HG02938 (cell line): ENCODE data around the gene KLK12.
"Not testable (repeated sequence)": the region's sequence is repeated elsewhere in the genome, so short reads cannot be mapped to it uniquely, and the experiment has no call there.

Experiments used
- ATAC-seq: cut with Tn5 transposase; IDR thresholded peaks from one replicate; pipeline ENCODE4 v1.9.1; 2021; ENCODE audit warnings: mild to moderate bottlenecking, moderate library complexity; ENCODE audit not compliant: unreplicated experiment

KLK12 gene

DNA sequence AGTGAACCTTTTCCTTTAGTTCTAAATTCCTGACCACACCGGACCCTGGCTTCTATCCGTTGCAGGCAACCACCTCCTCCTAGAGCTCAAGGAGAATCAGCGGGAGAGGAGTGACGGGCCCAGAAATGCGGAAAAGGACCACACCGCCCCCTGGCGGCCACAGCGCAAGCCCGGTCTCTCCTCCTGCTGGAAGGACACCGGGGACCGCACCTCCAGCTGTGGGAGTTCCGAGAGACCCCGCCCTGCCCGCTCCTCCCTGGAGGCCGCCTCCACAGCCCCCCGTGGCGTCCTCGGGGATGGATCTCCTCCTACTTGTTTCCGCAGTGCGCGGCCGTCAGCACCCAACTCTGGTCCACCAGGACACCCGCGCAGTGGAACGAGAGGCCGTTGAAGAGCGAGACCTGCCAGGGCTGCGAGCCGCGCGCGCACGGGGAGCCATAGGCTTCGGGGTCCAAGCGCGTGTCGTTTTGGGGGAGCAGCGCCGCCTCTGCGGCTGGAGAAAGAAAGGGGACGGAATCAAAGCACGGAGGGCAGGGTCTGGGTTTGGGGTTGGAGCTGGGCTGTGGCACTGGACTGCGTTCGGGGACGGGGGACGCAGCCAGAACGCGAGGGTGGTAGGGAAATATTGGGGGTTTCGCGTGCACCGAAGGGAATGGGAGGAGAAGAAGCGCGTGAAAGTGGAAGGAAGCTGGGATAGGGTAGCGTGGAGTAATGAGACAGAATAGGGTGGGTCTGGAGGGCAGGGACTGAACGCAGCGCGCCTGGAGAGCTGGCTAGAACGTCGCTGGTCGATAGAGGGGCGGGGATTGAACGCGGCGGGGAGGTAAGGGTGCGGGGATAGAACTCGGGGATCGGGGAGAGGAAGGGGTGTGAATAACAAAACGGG is 17.8 kb downstream of the KLK12 start:
- ATAC-seq: no peak

- ATAC-seq: no peak
Observed at GRCh38 chr19:51015691-51016267, 19.0 kb downstream of the KLK12 start.

- no peak for ATAC-seq
Observed at GRCh38 chr19:51014242-51014641, 20.6 kb downstream of the KLK12 start.

GRCh38 chr19:51012661-51013190 is 22.1 kb downstream of the KLK12 start:
- ATAC-seq: no peak

DNA sequence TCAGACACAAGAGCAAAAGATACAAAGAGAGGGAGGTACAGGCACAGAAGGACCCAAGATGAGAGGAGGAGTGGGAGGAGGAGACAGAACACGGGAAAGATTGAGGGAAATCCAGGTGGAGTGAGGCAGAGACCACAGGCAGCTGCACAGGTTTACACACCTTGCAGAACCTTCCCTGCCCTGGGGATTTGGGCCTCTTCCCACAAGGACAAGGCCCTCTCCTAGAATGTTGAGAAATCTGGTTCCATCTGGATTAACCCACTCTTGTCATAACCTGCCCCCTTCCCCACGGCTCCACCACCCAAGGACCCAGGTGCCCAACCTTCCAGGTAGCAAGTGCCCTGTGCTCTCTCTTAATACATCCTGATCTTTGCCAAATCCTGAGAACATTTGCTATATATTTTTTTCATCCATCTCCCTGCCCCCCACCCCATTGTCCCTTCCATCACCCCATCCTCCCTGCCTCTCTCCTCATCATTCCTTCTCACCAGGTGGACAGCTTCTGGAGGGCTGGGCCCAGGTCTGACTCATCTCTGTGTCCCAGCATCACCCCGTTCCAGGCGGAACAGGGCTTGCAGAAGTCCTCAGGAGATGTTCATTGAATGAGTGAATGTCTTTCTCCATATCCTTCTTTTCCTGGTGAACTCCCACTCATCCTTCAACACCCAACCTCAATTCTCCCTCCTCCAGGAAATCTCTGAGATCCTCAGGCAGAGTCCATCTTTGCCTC is 24.6 kb downstream of the KLK12 start:
- no peak for ATAC-seq

DNA sequence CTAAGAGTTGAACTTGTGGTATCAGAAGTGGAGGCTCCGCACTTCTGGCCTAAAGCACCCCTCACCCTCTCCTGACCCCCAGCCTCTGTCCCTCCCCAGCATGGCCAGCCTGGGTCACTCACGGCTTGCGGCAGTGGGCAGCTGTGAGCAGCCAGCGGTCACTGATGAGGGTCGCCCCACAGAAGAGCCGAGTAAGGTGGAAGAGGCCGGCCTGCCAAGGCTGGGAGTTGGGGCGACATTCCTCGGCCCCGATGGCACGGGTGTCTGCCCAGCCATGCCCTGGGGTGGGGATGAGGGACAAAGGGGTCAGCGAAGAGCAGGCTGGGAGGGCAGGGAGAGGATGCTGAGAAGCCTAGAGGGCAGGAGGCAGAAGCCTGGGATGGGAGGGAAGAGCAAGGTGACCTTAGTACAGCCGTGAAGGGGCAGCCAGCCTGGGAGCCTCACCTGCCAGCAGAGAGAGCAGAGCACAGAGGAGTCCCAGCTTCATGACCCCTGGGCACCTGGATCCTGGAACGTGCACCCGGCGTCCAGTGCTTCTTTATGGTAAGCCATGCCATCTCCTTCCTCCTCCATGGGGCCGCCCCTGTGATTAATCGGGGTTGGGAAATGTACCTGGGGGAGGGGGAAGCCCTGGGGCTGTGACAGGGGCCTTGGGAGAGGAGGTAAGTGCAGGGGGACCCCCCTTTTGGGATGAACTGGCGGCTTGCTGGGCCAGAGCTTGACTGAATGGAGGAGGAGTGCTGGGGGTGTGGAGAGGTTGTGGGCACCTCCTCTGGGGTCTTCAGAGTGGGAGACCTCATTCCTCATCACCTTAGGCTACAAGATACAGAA is 25.5 kb downstream of the KLK12 start:
- no peak for ATAC-seq

DNA sequence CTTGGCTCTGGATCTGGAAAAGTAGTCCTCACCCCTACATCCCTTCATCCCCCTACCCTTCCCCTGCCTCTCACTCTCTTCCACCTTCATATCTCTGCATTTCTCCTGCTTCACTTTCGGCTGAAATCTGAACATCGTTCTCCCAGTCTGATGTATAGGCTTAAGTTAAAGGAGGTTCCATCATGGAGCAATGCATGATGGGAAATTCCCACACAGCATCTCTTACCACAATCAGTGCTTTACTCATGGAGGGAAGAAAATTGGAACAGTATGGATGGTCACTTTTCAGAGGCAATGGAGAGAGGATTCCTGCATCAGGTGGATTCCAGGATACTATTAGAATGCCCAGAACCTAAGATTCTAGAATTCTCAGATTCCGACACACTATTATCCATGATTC is 27.3 kb downstream of the KLK12 start:
- ATAC-seq: no peak

- no peak for ATAC-seq
Observed at GRCh38 chr19:51006406-51006805, 28.4 kb downstream of the KLK12 start.

- ATAC-seq: no peak
Observed at GRCh38 chr19:51005248-51005647, 29.6 kb downstream of the KLK12 start.

DNA sequence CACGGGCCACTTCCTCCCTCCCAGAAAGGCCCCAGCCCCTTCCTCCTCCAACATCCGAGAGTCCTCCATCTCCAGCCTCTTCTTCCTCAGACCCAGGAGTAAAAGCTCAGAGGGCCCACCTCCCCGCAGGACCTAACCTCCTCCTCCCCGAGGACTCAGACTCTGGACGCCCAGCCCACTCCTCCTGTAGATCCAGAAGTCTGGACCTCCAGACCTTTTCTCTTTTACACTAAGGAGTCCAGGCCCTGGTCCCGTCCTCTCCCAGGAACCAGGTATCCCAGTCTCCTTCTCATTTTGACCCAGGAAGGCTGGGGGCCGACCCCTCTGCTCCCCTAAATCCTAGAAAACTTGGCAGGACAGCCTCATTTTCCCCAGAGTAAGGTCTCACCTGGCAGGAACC is 31.5 kb downstream of the KLK12 start:
- no peak for ATAC-seq

DNA sequence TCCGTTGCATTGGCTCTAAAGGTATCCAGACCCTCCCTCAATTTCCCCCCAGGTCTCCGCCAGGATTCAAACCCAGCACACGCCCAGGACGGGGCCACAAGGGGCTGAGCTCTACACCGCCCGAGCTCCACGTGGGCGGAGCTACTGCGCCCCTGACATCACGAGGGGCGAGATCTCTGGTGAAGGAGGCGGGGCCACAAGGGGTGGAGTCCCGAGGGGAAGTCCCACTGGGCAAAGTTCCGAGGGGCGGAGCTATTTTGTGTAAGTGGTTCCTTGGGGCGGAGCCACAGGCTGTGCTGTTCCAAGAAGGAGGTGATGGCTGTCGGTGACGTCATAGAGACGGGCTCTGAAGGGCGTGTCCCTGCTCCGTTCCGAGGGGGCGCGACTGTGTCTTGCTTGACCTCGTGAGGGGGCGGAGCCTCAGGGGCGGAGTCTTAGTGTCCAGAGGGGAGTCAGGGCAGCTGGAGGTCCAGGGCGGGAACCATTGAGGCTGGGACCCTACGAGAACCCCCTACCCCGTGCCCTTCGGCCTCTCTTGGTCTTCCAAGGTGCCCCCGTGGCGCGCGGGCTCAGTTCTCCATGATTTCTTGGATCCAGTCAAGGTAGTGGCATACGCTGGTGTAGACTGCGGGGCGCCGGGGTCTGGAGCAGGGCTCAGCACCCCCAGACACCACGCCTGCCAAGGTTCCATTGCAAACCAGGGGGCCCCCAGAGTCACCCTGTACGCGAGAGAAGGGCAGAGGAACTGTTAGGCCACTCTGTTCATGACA is 32.1 kb downstream of the KLK12 start:
- no peak for ATAC-seq

GRCh38 chr19:51002089-51002532 is 32.7 kb downstream of the KLK12 start:
- no peak for ATAC-seq

- ATAC-seq: no peak
Observed at GRCh38 chr19:51001515-51001914, 33.3 kb downstream of the KLK12 start, which contains the start of gene KLK8. TSS of gene KLK8 (minus strand) at chr19:51001604. CDS start at chr19:51001167, 437 bp downstream.

DNA sequence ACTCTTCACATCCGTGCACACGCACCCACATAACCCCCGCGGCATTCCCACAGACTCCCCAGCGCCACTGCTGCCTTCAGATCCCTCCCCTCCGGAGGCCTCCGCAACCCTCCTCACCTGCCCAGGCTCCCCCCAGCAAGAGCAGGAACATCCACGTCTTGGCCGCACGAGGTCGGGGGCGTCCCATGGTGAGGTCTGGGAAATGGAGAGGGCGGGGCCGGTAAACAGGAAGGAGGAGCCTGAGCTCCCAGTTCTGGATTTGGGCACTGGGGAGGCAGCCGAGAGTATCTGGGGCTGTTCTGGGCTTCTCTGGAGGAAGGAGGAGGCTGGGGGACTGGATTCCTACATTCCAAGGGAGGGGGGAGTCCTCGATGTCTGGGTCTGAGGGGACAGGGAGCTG is 33.8 kb downstream of the KLK12 start:
- no peak for ATAC-seq

DNA sequence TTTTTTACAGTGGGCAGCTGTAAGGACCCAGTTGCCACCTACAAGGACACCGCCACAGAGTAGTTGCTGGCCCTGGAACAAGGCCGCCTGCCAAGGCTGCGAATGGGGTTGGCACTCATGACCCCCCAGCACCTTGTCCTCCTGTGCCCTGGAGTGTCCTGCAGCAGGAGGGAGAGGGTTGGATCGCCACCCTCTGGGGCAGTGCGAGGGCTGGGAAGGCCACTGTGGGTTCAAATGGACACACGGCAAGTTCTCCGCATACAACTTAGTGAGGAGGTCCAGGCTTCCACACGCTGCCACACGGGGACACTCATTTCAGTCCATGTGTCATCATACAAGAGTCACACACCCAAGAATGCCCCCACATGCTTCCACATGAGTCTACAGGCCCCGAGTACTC is 34.4 kb downstream of the KLK12 start:
- no peak for ATAC-seq

- ATAC-seq: no peak
Observed at GRCh38 chr19:50998686-50999085, 36.1 kb downstream of the KLK12 start.

DNA sequence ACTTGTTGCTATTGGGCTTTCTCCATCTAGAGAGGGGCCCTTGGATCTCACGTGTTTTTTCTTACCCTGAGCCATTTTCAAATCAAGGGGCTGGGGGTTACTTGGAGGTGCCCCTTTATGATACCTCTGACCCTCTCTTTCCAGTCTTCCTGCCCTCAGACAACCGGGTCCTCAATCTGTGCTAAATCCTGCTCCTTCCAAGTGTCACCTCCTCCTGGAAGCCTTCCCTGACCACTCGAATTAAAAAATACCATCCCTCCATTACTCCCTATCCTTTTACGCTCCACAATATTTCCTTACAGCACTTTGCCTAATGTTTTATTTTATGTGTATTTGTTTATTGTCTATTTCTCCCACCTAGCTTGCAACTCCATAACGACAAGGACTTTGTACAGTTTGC is 36.7 kb downstream of the KLK12 start:
- ATAC-seq: no peak

DNA sequence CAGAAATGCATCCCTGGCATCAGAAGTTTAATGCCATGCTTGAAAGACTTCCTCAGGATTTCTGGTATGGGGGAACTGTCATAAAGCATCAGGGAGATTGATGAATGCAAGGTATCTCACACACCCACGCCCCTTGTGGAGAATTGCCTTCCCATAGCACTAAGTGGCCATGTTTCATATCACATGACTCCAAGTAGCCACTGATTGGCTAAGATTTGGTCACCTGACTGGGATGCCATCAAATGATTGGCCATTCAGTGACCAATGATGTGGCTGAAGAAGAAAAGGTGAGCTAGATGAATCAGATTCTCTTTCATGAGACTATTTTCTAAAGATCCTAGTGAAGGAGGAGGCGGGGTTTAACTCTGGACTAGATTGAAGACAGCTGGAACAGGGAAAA is 40.7 kb downstream of the KLK12 start:
- ATAC-seq: no peak

DNA sequence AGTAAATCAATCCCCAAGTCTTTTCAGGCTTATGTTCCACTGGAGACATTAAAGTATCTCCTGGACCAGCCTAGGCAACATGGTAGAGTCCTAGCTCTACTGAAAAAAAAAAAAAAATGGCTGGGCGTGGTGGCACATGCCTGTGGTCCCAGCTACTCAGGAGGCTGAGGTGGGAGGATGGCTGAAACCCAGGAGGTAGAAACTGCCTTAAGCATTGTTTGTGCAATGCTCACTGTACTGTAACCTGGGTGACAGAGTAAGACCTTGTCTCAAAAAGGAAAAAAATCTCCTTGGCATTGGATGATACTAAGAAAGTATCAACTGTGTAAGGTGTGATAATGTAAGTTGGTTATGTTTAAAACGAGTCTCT is 42.2 kb downstream of the KLK12 start:
- no peak for ATAC-seq

GRCh38 chr19:50984416-50984815 is 50.4 kb downstream of the KLK12 start:
- ATAC-seq: not testable (repeated sequence)
